ENCODE data around the gene RAB5IF. TPM values are rescaled to one million over a fixed set of nuclear protein-coding genes. Genes with fewer than 3 reads are reported as not detected.
A peak's percentile ranks its signal among the peaks of the same experiment; 100 is the strongest.

RAB5IF gene
- total and polyA plus RNA-seq, 10 donors = 67.8 to 131 (median 96.4) TPM

DNA sequence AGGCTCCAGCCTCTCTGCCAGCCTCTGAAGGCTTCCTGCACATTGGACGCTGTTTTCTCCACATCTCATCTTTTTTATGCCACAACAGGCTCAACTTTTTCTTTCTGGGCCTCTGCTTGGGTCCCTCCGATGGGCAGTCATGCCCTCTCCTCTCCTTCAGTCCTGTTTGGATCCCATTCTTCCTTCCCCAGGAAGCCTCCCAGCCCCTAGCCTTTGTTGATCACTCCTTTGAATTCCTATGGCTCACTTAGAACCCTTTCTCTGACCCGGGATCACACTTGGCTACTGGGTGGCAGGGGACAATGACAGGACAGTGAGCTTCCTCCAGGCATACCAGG lies 35.9 kb downstream of the RAB5IF start:
- no peaks in the 10 kb centered on the region for H3K27me3 ChIP-seq (replicated peaks in 1 of 7)
- intact Hi-C loops (cut with DNase I; ENCODE audit: low total_unique reads) = no loop called here
- peaks cover 0 to 35% (median 0%) of the 10 kb centered on the region in 6 donors for H3K36me3 ChIP-seq
- no peak overlapping the region for H3K27ac ChIP-seq
- DNase-seq = no peak
- 88 to 99% (median 91%) methylated on average over 3 of the region's 3 CpGs for WGBS, 5 donors
- TF ChIP-seq, protein P1, sequence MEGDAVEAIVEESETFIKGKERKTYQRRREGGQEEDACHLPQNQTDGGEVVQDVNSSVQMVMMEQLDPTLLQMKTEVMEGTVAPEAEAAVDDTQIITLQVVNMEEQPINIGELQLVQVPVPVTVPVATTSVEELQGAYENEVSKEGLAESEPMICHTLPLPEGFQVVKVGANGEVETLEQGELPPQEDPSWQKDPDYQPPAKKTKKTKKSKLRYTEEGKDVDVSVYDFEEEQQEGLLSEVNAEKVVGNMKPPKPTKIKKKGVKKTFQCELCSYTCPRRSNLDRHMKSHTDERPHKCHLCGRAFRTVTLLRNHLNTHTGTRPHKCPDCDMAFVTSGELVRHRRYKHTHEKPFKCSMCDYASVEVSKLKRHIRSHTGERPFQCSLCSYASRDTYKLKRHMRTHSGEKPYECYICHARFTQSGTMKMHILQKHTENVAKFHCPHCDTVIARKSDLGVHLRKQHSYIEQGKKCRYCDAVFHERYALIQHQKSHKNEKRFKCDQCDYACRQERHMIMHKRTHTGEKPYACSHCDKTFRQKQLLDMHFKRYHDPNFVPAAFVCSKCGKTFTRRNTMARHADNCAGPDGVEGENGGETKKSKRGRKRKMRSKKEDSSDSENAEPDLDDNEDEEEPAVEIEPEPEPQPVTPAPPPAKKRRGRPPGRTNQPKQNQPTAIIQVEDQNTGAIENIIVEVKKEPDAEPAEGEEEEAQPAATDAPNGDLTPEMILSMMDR (IDR thresholded peaks at IDR 0.05 in 8 of 11, conservative IDR thresholded peaks at IDR 0.05 in 3 of 11) = no peak
- TF ChIP-seq POLR2A (IDR thresholded peaks at IDR 0.05) (no peak), POLR2AphosphoS5 (IDR thresholded peaks at IDR 0.05) (no peak)
- H3K4me1 ChIP-seq = peaks cover 0 to 48% (median 21%) of the 10 kb centered on the region in 6 donors
- no peak overlapping the region for H3K4me3 ChIP-seq
- H3K9me3 ChIP-seq = no peaks in the 10 kb centered on the region

DNA sequence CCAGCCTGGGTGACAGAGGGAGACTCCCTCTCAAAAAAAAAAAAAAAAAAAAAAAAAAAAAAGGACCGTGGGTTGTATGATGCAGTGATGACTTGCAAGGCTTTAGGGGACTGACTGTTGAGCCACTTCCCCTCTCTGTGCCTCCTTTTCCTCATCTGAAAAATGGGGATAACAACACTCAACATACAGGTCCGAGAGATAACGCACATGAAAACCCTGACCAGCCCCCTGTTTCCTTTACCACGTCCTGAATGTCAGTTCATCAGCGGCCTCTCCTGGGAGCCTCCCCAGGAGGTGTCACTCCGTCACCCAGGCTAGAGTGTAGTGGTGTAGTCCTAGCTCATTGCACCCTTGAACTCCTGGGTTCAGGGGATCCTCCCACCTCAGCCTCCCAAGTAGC lies 36.6 kb downstream of the RAB5IF start:
- no peaks in the 10 kb centered on the region for H3K9me3 ChIP-seq
- intact Hi-C loops (cut with DNase I; ENCODE audit: low total_unique reads) = no loop called here
- H3K27me3 ChIP-seq (replicated peaks in 1 of 7) = no peaks in the 10 kb centered on the region
- 50 to 68% (median 52%) methylated on average over 6 of the region's 6 CpGs for WGBS, 5 donors
- H3K36me3 ChIP-seq = peaks cover 0 to 35% (median 0%) of the 10 kb centered on the region in 6 donors
- TF ChIP-seq, protein P1 (IDR thresholded peaks at IDR 0.05 in 8 of 11, conservative IDR thresholded peaks at IDR 0.05 in 3 of 11) = no peak
- no peak for TF ChIP-seq POLR2A (IDR thresholded peaks at IDR 0.05)
- no peak for TF ChIP-seq POLR2AphosphoS5 (IDR thresholded peaks at IDR 0.05)
- DNase-seq = no peak
- H3K4me3 ChIP-seq = peak overlapping the region in 1 of 8 donors; percentile 27
- peaks cover 0 to 51% (median 22%) of the 10 kb centered on the region in 6 donors for H3K4me1 ChIP-seq
- peak overlapping the region in 1 of 8 donors; percentile 30 for H3K27ac ChIP-seq

DNA sequence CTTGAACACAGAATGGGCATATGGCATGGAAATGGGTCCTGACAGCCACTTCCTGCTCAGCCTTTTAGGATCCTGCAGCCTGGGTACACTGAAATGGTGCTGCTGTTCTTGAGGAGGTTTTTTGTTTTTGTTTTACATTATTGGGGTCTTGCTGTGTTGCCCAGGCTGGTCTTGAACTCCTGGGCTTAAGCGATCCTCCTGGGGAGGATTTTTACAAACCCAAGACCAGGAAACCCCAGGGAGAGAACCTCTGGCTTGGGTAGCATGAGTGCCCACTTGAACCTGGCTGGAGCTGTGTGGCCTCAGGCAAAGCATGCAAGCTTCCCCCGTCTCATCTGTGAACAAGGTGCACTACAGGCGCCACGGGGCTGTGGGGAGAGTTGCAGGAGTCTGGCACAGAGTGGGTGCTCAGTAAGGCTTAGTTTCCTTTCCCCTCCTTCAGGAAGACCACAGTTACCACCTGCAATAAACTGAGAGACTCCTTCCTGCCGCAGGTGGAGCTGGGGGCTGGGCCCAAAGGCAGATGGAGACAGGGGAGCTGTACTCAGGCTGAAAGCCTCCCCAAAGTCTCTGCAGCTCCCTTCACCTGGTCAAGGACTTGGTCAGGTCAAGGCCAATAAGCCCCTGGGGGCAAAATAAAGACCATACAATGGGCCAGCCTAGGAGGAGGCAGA lies 38.6 kb downstream of the RAB5IF start:
- peak overlapping the region in 6 of 8 donors; percentile 20 to 68 (median 36) for H3K4me3 ChIP-seq
- intact Hi-C loops (cut with DNase I; ENCODE audit: low total_unique reads) = no loop called here
- peak in 2 of 3 donors; percentile 51 to 78 for TF ChIP-seq POLR2AphosphoS5 (IDR thresholded peaks at IDR 0.05)
- TF ChIP-seq, protein P1 (IDR thresholded peaks at IDR 0.05 in 8 of 11, conservative IDR thresholded peaks at IDR 0.05 in 3 of 11) = peak in 1 of 11 experiments; percentile 7
- TF ChIP-seq POLR2A (IDR thresholded peaks at IDR 0.05) = no peak
- no peaks in the 10 kb centered on the region for H3K27me3 ChIP-seq (replicated peaks in 1 of 7)
- H3K4me1 ChIP-seq = peaks cover 0 to 51% (median 22%) of the 10 kb centered on the region in 6 donors
- no peaks in the 10 kb centered on the region for H3K9me3 ChIP-seq
- 40 to 56% (median 54%) methylated on average over 4 to 5 of the region's 5 CpGs for WGBS, 5 donors
- H3K27ac ChIP-seq = peak overlapping the region in 6 of 8 donors; percentile 15 to 88 (median 78)
- peaks cover 0 to 22% (median 0%) of the 10 kb centered on the region in 6 donors for H3K36me3 ChIP-seq
- DNase-seq = peak; percentile 81

DNA sequence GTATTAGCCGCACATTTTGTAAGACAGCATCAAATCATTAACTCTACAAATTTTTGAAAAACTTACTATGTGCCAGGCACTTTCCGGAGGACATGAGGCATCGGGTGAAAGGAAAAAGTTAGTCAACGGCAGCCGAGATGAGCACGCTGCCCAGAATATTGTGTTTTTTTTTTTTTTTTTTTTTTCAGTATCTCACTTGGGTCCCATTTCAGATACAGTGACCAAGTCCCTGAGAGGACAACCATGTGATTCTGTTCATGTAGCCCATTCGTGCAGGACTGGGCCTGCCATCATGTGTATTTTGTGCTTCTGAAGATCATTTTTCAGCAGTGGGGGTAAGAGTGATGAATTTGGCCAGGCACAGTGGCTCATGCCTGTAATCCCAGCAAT lies 39.1 kb downstream of the RAB5IF start:
- Histone ChIP-seq H3K27ac (peak overlapping the region in 6 of 8 donors; percentile 15 to 88 (median 78)), H3K4me1 (peaks cover 0 to 51% (median 22%) of the 10 kb centered on the region in 6 donors), H3K36me3 (peaks cover 0 to 17% (median 0%) of the 10 kb centered on the region in 6 donors), H3K9me3 (no peaks in the 10 kb centered on the region), H3K27me3 (replicated peaks in 1 of 7) (no peaks in the 10 kb centered on the region), H3K4me3 (peak overlapping the region in 6 of 8 donors; percentile 20 to 68 (median 36))
- no peak for DNase-seq
- TF ChIP-seq, protein P1 (IDR thresholded peaks at IDR 0.05 in 8 of 11, conservative IDR thresholded peaks at IDR 0.05 in 3 of 11) = no peak
- no peak for TF ChIP-seq POLR2A (IDR thresholded peaks at IDR 0.05)
- TF ChIP-seq POLR2AphosphoS5 (IDR thresholded peaks at IDR 0.05) = no peak
- intact Hi-C loops (cut with DNase I; ENCODE audit: low total_unique reads) = no loop called here
- 71 to 82% (median 74%) methylated on average over 7 of the region's 7 CpGs for WGBS, 5 donors

All from spleen (tissue), 11 donors.